ENCODE measurements around the gene PBXIP1.
"Not testable (repeated sequence)": the region's sequence is repeated elsewhere in the genome, so short reads cannot be mapped to it uniquely, and the experiment has no call there.

PBXIP1 gene

DNA sequence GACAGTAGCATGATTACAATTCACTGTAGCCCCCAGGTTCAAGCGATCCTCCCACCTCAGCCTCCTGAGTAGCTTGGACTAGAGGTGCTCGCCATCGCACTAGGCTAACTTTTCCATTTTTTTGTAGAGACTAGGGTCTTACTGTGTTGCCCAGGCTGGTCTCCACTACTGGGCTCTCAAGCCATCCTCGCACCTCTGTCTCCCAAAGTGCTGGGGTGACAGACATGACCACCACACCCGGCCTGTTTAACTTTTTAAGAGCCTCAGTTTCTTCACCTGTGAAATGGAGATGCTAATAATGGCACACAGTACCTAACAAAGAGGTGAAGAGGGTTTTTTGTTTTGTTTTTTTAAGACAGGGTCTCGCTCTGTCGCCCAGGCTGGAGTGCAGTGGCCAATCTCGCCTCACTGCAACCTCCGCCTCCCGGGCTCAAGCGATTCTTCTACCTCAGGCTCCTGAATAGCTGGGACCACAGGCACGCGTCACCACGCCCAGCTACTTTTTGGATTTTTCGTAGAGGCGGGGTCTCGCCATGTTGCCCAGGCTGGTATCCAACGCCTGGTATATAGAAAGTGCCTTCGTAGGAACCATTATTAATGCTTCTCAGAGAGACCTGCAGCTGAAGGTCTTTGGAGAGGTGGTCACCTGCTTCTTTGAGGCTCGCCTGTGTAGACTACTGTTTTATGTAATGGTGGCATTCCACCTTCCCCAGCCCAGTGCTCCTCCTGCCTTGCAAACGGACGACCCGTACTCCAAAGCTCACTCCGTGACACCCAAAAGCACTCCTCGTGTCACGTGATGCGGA is 19.9 kb downstream of the PBXIP1 start:
- no peak for DNase-seq

DNA sequence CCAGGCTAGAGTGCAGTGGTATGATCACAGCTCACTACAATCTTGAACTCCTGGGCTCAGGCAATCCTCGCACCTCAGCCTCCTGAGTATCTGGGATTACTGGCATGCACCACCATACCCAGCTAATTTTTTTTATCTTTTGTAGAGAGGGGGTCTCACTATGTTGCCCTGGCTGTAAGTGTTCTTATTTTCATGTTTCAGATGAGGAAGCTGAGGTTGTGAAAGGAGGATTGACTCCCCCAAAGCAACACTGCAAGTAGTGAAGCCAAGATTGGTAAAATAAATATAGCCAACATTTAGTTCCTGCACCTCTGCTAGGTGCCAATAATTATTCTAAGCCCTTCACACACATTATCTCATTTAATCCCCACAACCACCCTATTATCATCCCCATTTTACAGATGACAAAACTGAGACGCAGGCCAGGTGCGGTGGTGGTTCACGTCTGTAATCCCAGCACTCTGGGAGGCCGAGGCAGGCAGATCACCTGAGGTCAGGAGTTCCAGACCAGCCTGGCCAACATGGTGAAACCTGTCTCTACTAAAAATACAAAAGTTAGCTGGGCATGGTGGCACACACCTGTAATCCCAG is 21.4 kb downstream of the PBXIP1 start:
- no peak for DNase-seq

DNA sequence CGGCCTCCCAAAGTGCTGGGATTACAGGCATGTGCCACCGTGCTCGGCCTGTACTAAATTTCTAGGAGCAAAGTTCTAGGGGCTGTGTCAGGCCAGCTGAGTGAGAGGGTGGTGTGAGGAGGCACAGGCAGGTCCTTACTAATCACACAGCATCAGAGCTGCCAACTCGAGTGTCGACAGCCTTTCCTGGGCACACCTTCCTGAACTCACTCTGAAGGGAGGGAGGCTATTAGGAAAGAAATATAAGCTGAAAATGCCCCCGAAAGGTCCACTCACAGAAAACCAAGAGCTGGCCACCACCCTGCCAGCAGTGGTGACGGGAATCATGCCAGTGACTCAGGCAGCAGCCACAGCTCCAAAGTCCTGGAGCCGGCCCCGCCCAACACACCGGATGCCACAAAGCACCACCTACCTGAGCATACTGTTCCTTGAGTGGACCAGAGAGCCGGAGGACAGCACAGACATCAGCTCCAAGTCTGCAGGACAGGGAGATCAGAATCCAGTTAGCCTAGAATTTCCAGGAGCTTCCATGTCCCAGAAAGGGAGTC is 23.9 kb downstream of the PBXIP1 start:
- no peak for DNase-seq

DNA sequence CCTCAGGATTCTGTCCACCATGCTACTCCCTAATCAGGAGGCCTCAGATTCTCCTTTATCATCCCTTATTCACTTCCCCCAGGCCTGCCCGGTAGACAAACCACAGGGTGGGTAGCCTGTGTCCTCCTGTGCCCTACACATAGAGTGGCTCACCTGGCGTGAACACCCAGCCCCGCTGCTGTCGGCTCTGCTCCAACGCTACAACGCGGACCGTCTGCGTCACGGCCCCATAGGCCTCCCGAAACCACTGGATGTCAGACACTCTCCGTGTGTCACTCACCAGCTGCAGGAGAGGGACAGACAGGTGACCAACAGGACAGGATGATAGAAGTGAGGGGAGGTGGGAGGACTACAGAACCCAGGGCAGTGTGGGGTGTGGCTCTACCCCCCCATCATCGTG is 29.7 kb downstream of the PBXIP1 start:
- no peak for DNase-seq

DNA sequence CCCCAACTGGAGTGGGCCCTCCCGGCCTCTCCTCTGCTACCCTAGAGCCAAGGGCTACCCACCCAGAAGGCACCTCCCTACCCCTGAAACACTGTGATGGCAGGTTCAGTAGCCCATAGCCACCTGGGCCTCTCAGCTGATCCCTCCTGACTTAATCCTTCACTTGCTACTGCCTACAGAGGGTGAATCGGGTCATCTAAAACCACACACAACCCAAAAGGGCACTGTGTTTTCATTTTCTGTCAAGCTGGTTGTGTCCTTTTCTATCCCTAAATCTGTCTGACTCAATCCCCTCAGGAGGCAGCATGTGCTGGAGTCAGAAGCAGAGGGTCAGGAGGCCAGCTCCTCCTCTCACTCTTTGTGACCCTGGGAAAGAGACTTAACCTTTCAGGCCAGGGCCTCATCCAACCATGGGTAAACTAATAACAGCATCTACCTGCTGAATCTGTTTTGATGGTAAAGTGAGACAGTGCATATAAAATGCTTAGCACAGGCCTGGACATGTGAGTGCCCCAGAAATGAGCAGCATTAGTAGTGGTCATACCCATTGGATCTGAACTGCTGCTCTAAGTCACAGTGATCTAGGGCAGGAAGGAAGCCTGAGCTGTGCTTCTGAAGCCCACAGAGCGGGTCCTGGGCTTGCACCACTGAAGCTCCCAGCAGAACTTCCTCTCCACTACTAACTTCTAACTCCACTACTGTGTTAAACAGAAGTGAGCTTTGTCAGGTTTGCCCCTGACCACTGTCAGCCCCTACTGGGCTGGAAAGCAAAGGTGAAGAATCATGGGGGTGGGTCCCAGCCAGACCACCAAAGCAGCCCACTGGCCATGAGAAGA is 30.3 kb downstream of the PBXIP1 start:
- no peak for DNase-seq

DNA sequence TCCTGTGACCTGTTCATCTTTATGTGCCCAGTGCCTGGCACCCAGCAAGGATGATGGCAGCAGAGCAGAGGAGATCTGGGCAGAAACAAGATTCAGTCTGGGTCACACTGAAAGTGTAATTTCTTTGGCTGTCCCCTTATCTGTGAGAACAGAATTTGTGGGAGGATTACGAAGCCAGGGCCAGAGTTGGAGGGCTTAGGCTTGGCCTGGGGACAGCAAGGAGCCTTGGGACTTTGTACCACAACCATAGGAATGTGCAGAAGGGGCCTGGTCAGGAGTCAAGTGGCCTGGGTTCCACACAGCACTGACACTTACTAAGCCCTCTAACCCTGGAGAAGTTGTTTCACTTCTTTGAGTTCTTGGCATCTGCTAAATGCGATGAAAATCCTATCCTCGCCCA is 32.2 kb downstream of the PBXIP1 start:
- DNase-seq: no peak

DNA sequence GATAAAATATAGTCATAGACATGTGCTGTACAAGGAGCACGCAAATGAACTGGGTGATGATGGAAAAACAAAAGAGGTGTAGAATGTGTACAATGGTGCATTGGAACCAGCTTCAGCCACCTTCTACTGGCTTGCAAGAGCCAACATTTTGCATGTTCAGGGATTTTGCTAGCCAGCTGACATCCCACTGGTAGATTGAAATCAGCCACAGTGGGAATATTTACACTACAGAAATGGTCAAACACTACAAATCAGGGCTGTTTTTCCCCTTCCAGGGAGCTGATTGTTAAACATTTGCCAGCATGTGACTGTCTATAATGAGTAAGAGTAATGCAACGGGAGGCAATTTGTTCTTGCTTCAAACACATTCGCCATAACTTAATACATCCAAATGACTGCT is 42.6 kb downstream of the PBXIP1 start:
- no peak for DNase-seq

DNA sequence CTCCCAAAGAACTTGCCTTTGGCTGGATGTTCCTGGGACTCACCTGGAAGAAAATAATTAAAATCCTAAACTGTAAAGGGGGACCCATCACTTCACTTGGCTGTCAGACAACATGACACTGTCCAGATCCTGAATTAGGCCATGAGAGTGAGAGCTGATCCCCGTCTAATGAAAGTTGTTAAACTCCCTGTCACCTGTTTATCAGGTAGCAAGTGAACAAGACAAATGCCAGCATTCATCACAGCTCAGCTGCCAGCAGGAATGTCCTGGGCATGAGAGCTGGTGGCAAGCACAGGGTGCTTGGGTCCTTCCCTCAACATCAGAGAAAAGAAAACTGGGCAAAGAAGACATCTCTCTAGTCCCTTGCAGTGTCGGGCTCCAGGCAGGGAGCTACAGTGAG is 43.1 kb downstream of the PBXIP1 start:
- DNase-seq: no peak

DNA sequence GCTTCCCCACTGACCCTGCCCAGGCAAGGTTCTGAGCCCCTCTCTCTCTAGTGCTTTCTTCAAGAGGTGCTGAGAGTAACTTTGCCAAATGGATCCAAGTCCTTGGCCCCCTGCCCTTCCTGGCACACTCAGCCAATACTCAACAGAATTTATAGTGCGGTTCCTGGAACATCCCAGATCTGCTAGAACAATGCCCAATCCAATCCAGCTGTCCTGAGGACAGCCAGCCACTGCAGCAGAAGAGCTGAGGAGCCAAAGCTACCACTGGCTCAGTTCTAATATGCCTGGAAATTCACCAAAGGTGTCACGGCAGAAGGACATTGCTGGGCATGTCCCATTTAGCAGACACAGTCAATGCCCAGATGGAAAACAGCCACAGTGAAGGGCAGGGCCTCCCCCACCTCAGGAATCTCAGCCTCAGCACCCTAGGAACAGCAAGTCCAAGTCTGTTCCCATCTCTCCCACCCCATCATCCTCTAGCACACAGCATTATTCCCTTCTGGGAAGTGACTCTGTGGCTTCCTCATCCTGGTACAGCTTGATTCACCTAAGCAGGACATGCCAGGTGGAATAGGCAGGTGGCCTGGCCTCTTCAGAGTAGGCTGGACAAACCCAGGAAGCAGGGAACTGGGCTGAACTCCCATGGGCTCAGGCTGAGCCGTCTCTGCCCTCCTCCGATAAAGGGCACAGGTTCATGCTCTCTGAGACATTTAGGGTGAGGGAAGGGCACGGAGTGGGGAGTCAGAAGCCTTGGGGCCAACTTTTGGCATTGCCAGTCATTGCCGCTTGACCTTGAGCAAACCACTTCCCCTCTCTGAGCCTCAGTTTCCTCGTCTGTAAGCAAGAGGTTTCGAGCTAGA is 44.0 kb downstream of the PBXIP1 start:
- DNase-seq: no peak

DNA sequence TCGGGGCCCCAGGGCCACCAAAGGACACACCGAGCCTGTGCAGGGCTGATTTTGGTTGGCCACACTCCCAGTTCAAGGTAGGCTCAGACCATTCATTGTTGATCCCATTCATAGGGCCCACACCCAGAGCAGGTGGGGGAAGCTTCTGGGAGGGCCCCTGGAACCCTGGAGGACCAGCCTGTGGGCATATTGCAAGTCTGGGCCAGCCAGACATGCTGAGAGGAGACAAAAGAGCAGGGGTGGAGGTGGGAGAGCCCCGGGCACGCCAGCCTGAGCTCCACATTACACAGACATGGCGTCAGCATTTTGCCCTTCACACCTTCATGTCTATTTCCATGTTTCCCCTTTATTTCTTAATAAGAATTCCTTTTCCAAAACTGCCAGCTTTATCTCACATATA is 45.0 kb downstream of the PBXIP1 start:
- no peak for DNase-seq

DNA sequence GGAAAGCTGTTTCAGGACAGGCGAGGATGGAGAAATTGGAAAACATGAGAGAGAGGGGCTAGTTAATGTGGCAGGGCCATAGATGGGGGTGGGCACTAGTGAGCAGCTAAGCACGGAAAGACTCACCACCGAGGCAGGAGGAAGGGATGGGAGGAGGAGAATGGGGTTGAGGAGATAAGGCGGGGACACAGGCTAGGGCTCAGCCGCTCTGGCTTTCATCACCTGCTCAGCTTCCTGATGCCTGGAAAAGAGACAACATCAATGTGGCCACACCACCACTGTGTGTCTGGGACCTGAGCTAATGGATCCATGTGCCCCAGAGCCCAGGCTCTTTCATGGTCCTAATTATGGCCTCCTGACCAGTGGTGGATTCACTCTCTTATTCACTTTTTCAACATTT is 47.0 kb downstream of the PBXIP1 start:
- DNase-seq: no peak

DNA sequence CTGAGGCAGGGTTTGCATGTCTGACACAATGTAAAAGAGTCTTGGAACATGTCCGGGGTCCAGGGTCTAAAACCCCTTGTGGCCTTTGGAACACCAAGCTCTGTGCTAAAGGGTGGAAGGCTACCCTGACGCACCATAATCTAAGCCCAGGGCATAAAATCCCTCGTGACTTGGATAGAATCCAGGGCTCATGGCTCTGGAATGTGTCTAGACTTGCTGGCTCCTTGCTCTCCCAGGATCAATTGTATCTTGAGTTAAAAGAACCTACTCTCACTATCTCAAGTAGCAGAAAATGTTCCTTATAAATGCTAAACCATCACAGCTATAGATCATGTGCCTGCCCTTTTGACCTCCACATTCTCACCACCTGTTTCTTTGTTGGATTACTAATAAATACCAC is 47.8 kb downstream of the PBXIP1 start:
- DNase-seq: not testable (repeated sequence)

DNA sequence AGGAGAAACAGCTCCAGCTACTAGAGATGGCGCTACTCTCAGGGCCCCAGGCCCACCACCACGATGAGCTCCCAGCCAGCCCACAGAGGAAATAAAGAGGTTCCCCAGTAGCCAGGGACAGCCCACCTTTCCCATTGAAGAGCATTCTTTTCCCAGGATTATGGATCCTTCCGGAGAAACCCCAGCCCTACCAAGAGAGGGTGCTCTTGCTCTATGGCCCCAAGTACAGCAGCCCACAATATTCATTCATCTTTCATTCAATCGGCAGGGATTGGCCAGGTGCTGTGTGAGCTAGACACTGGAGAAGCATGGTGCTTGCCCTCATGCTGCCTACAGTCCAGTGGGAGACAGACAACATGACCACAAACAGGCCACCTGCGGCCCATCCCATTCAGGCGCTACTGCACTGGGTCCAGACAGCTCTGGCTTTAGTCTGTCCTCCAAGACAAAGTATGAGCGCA is 49.2 kb downstream of the PBXIP1 start:
- no peak for DNase-seq

DNA sequence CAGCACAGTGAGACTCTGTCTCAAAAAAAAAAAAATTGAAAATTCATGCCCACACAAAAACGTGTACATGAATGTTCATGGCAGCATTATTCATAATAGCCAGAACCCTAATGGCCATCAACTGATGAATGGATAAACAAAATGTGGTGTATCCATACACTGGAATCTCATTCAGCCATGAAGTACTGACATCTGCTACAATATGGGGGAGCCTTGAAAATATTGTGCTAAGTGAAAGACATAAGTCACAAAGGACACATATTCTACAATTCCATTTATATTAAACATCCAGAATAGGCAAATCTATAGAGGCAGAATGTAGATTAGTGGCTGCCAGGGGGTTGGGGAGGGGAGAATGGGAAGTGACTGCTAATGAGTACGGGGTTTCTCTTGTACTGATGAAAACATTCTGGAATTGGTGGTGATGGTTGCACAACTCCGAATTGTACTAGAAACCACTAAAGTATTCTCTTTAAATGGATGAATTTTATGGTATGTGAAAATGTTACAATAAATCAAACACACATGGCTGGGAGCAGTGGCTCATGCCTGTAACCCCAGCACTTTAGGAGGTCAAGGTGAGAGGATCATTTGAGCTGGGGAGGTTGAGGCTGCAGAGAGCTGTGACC is 52.8 kb downstream of the PBXIP1 start:
- DNase-seq: no peak

DNA sequence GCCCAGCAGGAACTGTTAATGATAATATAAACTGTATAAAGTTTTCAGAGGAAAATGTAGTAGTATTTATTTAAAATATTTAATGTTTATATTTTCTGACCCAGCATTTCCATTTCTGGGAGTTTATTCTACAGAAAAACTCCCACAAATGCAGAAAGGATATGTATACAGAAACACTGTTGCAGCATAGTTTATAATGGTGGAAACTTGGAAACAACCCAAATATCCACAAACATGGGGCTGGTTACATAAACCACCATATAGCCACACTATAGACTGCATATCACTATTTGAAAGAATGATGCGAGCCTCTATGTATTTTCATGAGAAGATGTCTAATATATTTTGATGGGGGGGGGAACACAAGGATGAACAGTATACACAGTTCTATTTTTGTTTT is 54.3 kb downstream of the PBXIP1 start:
- DNase-seq: no peak

DNA sequence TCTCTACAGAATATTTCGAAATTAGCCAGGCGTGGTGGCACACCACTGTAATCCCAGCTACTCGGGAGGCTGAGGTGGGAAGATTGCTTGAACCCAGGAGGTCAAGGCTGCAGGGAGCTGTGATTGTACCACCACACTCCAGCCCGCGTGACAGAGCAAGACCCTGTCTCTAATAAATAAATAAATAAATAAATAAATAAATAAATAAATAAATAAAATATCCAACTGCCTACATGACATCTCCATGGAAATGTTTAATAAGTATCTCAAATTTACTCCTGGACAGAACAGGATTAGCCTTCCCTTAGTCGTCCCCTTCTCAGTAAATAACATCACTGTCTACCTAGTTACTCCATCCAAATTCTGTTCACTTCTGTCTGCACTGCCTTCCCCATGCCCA is 56.9 kb downstream of the PBXIP1 start:
- DNase-seq: no peak

DNA sequence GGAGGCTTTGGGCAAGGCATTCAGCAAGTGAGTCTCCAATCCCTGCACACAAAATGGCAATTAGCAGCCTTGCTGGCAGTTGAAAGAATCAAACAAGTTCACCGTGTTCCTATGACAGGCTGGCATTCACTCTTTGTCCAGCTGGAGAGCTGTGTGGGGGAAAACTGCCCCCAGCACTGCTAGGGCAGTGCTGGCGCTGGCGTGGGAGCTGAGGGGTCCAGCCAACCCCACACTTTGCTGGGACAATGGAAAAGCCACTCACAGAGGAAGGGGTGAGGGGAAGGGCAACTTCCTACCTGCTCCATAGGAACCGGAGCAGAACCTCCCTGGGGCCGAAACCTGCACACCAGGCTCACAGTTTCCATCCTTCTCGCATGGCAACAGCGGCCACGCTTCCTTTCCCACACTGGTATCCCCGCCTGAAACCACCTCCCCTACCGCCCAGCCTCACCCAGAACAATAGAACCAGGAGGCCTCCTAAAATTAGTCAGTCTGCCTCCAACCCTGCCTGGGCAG is 59.1 kb downstream of the PBXIP1 start:
- DNase-seq: no peak

DNA sequence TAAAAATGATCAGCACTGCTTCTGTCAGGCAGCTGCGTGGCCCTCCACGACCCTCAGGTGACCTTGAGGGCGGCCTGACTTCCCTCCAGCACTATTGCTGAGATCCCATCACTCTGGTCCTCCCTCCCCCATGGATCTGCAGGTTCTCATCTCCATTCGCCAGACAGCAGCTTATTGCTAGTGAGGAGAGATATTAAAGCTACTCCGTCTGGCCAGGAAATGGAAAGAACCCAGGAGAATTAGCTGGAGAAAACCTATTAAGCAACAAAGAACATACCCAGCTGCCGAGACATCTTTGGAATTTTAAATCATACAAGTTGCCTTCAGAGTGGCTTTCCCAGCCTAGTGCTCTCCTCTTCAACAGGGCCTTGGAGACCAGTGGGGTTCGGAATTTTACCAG is 60.1 kb downstream of the PBXIP1 start:
- no peak for DNase-seq

Data from activated CD4-positive, CD25-positive, alpha-beta regulatory T cell treated with anti-CD3 and anti-CD28 coated beads, Interleukin-2, amount 50 U/mL, for 72 hours (primary cell).